Gastrocnemius medialis (tissue), 4 donors: ENCODE results near the gene SIM1.

Experiments
- CTCF ChIP-seq, 5 experiments: fragments of 450-650 bp in 3 of 5; fragments of 200-600 bp in 2 of 5; sonication (generic) in 2 of 5; IDR thresholded peaks in 4 of 5; conservative IDR thresholded peaks in 1 of 5; 1 replicate in 4 of 5; 2 replicates in 1 of 5; pipeline ENCODE4 v1.5.1; 2016 to 2019; ENCODE audit warnings: antibody characterized with exemption in 5 of 5, mild to moderate bottlenecking in 3 of 5, moderate library complexity in 3 of 5
- POLR2A ChIP-seq, 2 donors: fragments of 450-650 bp; IDR thresholded peaks; one replicate each; pipeline ENCODE4 v1.6.1; 2017; ENCODE audit warnings: antibody characterized with exemption in 2 of 2, mild to moderate bottlenecking in 2 of 2, moderate library complexity in 2 of 2

- TF ChIP-seq POLR2A (IDR thresholded peaks at IDR 0.05) = no peak
- TF ChIP-seq CTCF (IDR thresholded peaks at IDR 0.05 in 4 of 5, conservative IDR thresholded peaks at IDR 0.05 in 1 of 5) = no peak
Measured at GRCh38 chr6:100349366-100349765, 115.4 kb downstream of the SIM1 start.
